Liver (tissue), 9 donors: ENCODE measurements around the gene CPO. TPM values are rescaled to one million over a fixed set of nuclear protein-coding genes. Genes with fewer than 3 reads are reported as not detected.

Source experiments
- DNase-seq: peaks from one replicate; pipeline ENCODE4 v3.0.0-alpha.2; 2017; ENCODE audit warnings: low spot score
- H3K27ac ChIP-seq, 2 donors: one replicate each; pipeline ENCODE4 v1.7.0; 2013; ENCODE audit warnings: inconsistent platforms in 2 of 2, low read length in 2 of 2, control low read depth in 1 of 2, low read depth in 1 of 2, mild to moderate bottlenecking in 1 of 2
- H3K27me3 ChIP-seq, 4 donors: one replicate each; pipeline versions ENCODE4 v1.6.1 to v1.7.0; 2013; ENCODE audit warnings: low read length in 3 of 4, inconsistent platforms in 1 of 4, mild to moderate bottlenecking in 1 of 4, moderate library complexity in 1 of 4; ENCODE audit not compliant: control insufficient read depth in 4 of 4, insufficient read depth in 4 of 4
- H3K36me3 ChIP-seq, 4 donors: one replicate each; pipeline versions ENCODE4 v1.6.1 to v1.7.0; 2013; ENCODE audit warnings: low read length in 3 of 4, mild to moderate bottlenecking in 3 of 4, low read depth in 1 of 4, moderate library complexity in 1 of 4; ENCODE audit not compliant: control insufficient read depth in 4 of 4, insufficient read depth in 3 of 4
- H3K4me1 ChIP-seq, 4 donors: one replicate each; pipeline versions ENCODE4 v1.6.1 to v1.7.0; 2013; ENCODE audit warnings: low read length in 3 of 4, mild to moderate bottlenecking in 3 of 4, moderate library complexity in 1 of 4; ENCODE audit not compliant: control insufficient read depth in 4 of 4, insufficient read depth in 4 of 4
- H3K4me3 ChIP-seq, 3 donors: one replicate each; pipeline versions ENCODE4 v1.6.1 to v1.7.0; 2013; ENCODE audit warnings: low read length in 3 of 3, control low read depth in 1 of 3, low read depth in 1 of 3, mild to moderate bottlenecking in 1 of 3
- H3K9ac ChIP-seq, 2 donors: one replicate each; pipeline ENCODE4 v1.7.0; 2013; ENCODE audit warnings: low read length in 2 of 2, mild to moderate bottlenecking in 2 of 2, moderate library complexity in 2 of 2, control low read depth in 1 of 2, low read depth in 1 of 2
- H3K9me3 ChIP-seq, 4 donors: one replicate each; pipeline versions ENCODE4 v1.6.1 to v1.7.0; 2013; ENCODE audit warnings: low read length in 3 of 4; ENCODE audit not compliant: control insufficient read depth in 4 of 4
- CTCF ChIP-seq: fragments of 150-350 bp; IDR thresholded peaks from 2 replicates; pipeline ENCODE4 v1.5.1; 2017; ENCODE audit warnings: improper control_type of control experiment, low read depth, low read length; ENCODE audit not compliant: missing input control
- FOXA1 ChIP-seq: IDR thresholded peaks from 2 replicates; pipeline ENCODE4 v1.6.1; 2016; ENCODE audit warnings: antibody characterized with exemption
- GABPA ChIP-seq, 2 donors: IDR thresholded peaks in 1 of 2; conservative IDR thresholded peaks in 1 of 2; 2 replicates each; pipeline ENCODE4 v1.6.1; 2016; ENCODE audit warnings: antibody characterized with exemption in 2 of 2, mild to moderate bottlenecking in 1 of 2, moderate library complexity in 1 of 2
- HNF4A ChIP-seq, 2 donors: conservative IDR thresholded peaks; 2 replicates each; pipeline ENCODE4 v1.6.1; 2016; ENCODE audit warnings: antibody characterized with exemption in 2 of 2, mild to moderate bottlenecking in 2 of 2
- HNF4G ChIP-seq: IDR thresholded peaks from 2 replicates; pipeline ENCODE4 v1.6.1; 2016; ENCODE audit warnings: antibody characterized with exemption
- MAX ChIP-seq: IDR thresholded peaks from 2 replicates; pipeline ENCODE4 v1.6.1; 2016; ENCODE audit warnings: antibody characterized with exemption
- NR2F2 ChIP-seq: IDR thresholded peaks from 2 replicates; pipeline ENCODE4 v1.6.1; 2016; ENCODE audit warnings: antibody characterized with exemption
- RAD21 ChIP-seq, 2 donors: IDR thresholded peaks; 2 replicates each; pipeline ENCODE4 v1.6.1; 2016; ENCODE audit warnings: antibody characterized with exemption in 2 of 2, mild to moderate bottlenecking in 2 of 2
- REST ChIP-seq: IDR thresholded peaks from 2 replicates; pipeline ENCODE4 v1.6.1; 2016; ENCODE audit warnings: antibody characterized with exemption, mild to moderate bottlenecking
- RXRA ChIP-seq, 2 donors: IDR thresholded peaks; 2 replicates each; pipeline ENCODE4 v1.6.1; 2017 to 2018; ENCODE audit warnings: antibody characterized with exemption in 2 of 2, mild to moderate bottlenecking in 1 of 2
- SP1 ChIP-seq: IDR thresholded peaks from 2 replicates; pipeline ENCODE4 v1.6.1; 2018; ENCODE audit warnings: antibody characterized with exemption, mild to moderate bottlenecking
- WGBS: extraction: QIAGEN DNeasy Blood & Tissue Kit; methylation state at CpG from one replicate; pipeline ENCODE4 v1.1.7; 2013; 5-methylcytosine and 5-hydroxymethylcytosine counted together
- polyA plus RNA-seq, 2 donors: library from polyadenylated mRNA; stranded (reverse) in 1 of 2; unstranded in 1 of 2; fragments of 200-250 nt in 1 of 2; fragments of >200 nt in 1 of 2; fragmentation: Nextera tagmentation in 1 of 2; extraction: Ambion mirVana in 1 of 2; gene quantifications; one replicate each; pipeline versions ENCODE4 v1.2.1 to v1.2.3, GENCODE V29; 2013 to 2015
- total RNA-seq, 2 donors: library from RNA; depleted of rRNA; stranded (reverse); fragments of >200 nt; gene quantifications; one replicate each; pipeline ENCODE4 v1.2.3, GENCODE V29; 2014
- donor health status: healthy.
- donor health status: healthy.
- donor health status: healthy.
- donor health status: healthy.
- donor health status: healthy.

The CPO gene
- total and polyA plus RNA-seq, 4 donors, result 0.07 to 0.31 (median 0.25) TPM; not detected in 1

- Histone ChIP-seq H3K4me1 (peaks cover 0 to 4% (median 1%) of the 10 kb centered on the region in 4 donors), H3K9me3 (peaks cover 0 to 4% (median 0%) of the 10 kb centered on the region in 4 donors), H3K27ac (no peak overlapping the region), H3K36me3 (no peaks in the 10 kb centered on the region), H3K27me3 (no peaks in the 10 kb centered on the region), H3K9ac (no peak overlapping the region), H3K4me3 (no peak overlapping the region)
- no peak for TF ChIP-seq MAX
- no peak for TF ChIP-seq HNF4G
- TF ChIP-seq RXRA (IDR thresholded peaks at IDR 0.05), result no peak
- no peak for TF ChIP-seq REST
- WGBS, result 75% methylated on average over 2 of the region's 2 CpGs
- DNase-seq, result no peak
Measured at GRCh38 chr2:206993396-206993911, 54.1 kb downstream of the CPO start.

DNA sequence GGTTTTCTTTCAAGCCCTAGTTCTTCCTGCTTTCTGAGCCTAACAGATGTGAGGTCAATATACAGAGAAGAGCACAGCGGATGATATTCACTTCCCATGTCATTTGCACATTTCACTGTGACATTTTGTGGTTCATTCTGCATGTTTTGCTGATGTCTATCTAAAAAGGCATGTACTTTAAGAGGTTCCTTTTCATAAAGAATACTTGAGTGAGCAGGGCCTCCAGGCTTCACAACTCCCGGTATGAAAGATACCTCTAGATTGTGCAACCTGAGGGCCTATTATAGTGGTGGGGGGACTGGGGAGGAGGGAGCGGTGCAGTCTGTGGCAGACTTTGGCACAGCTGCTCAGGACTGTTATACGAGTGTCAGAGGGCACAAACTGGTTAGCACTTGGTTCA, 54.6 kb downstream of the CPO start:
- no peak for DNase-seq
- Histone ChIP-seq H3K27ac (no peak overlapping the region), H3K9ac (no peak overlapping the region), H3K36me3 (no peaks in the 10 kb centered on the region), H3K9me3 (peaks cover 0 to 4% (median 0%) of the 10 kb centered on the region in 4 donors), H3K4me1 (peaks cover 0 to 4% (median 1%) of the 10 kb centered on the region in 4 donors), H3K27me3 (no peaks in the 10 kb centered on the region), H3K4me3 (no peak overlapping the region)
- WGBS, result 69% methylated on average over 4 of the region's 4 CpGs
- TF ChIP-seq CTCF (no peak), HNF4G (no peak), MAX (no peak), SP1 (no peak), RAD21 (IDR thresholded peaks at IDR 0.05) (no peak), FOXA1 (no peak), RXRA (IDR thresholded peaks at IDR 0.05) (no peak), NR2F2 (no peak), GABPA (IDR thresholded peaks at IDR 0.05 in 1 of 2, conservative IDR thresholded peaks at IDR 0.05 in 1 of 2) (no peak), HNF4A (conservative IDR thresholded peaks at IDR 0.05) (no peak)

DNA sequence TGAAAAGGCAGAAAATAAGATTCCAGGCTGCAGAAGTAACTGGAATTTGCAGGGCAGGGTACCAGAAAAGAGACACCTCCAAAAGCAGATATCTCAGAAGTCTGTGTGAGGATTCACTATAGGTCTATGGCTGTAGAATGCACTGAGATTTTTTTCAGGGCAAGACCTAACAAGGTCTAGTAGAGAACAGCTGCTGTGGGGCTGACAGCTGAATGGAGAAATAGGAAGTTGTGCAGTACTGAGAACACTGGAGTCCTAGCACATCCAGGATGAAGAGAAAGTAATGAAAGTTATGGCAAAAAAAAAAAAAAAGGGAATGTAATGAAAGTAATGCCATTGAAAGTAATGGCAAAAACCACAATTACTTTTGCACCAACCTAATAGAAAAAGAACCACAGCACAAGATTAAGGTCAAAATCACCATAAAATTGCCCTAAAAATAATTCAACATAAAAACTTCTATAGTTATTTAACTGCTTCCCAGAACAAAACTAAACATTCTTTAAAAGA, 57.3 kb downstream of the CPO start:
- H3K4me3 ChIP-seq, result no peak overlapping the region
- no peak for DNase-seq
- H3K36me3 ChIP-seq, result no peaks in the 10 kb centered on the region
- peaks cover 0 to 4% (median 0%) of the 10 kb centered on the region in 4 donors for H3K9me3 ChIP-seq
- no peak overlapping the region for H3K27ac ChIP-seq
- no peak overlapping the region for H3K9ac ChIP-seq
- H3K4me1 ChIP-seq, result no peaks in the 10 kb centered on the region
- no peaks in the 10 kb centered on the region for H3K27me3 ChIP-seq
- TF ChIP-seq RXRA (IDR thresholded peaks at IDR 0.05) (no peak), HNF4A (conservative IDR thresholded peaks at IDR 0.05) (no peak), HNF4G (no peak)
